Inferior parietal cortex (tissue), 1 donor: ENCODE measurements around the gene FBXW7.
"Not testable (repeated sequence)": the region's sequence is repeated elsewhere in the genome, so short reads cannot be mapped to it uniquely, and the experiment has no call there.

Experiments
- DNase-seq: peaks from one replicate; pipeline ENCODE4 v3.0.0-alpha.2; 2016; ENCODE audit errors: extremely low spot score

Gene FBXW7

DNA sequence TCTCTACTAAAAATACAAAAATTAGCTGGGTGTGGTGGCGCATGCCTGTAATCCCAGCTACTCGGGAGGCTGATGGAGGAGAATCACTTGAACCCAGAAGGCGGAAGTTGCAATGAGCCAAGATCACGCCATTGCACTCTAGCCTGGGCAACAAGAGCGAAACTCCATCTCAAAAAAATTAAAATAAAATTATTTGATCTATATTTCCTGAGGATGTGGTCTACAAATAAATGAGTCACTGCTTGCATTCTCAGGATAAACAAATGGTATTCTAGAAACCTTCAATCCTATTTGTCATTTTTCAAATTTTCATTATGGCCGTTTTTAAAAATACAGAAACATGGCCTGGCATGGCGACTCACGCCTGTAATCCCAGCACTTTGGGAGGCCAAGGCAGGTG is 8.6 kb upstream of the FBXW7 start:
- DNase-seq: not testable (repeated sequence)

DNA sequence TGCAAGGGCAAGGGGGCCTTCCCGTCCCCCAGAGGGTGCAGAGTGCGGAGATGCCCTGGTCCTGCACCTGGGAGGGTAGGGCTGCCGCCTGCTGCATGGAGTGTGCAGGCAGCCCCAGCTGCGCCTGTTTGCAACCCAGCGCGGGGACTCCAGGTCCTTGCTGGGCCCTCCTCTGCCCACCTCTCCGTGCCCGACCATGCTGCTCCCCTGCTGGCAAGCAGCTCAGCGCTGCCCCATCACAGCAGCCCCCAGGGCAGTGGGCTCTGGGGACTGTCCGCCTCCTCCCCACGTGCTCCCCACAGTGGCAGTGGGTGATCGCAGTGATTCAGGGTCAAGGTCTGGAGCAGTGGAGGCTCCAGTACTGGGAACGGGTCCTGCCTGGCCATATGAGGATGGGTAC is 5.0 kb upstream of the FBXW7 start:
- no peak for DNase-seq

DNA sequence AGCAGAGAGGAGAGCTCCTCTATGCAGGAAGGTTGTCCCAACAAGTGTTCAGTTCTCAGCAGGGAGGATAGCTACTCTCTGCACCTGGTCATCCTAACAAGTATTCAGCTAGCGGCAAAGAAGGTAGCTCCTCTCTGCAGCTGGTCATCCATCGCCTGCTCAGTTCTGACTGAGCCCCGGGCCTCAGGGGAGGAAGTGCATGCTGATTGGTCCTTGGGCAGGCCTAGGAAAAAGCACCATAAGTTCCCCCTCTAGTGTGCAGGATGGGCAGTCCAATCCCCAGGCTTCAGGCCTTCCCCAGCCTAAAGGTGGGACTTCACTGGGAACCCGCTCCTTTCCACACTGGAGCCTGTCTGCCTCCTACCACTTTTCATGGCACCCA is 4.4 kb upstream of the FBXW7 start:
- DNase-seq: no peak

DNA sequence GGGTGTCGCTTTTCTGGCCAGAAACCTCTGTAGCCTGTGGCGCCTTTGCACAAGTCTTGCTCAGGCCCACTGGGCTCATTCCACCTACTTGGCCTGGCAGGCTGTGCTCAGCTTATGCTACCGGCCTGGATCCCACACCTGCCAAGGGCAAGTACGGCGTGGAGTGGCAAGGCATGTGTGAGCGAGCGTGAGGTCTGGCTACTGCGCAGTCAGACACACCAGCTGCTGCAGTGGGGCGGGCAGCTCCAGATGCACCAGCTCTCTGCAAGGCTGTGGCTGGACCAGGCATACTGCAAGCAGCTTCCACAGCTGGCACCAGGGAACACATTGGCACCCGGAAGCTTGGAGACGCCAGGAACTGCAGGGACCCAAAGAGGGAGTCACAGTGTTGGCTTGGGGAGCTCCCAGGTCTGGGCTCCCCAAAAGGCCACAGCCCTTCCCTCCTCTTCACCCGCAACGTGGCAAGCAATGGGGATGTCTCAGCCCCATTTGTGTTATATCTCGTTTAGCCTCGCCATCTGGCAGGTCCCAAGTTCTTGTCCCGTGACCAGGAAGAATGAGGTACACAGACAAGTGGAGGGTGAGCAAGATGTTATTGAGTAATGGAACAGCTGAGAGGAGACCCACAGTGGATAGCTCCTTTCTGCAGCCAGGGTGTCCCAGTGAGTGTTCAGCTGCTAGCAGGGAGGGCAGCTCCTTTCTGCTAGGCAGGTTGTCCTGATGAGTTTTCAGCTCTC is 3.8 kb upstream of the FBXW7 start:
- no peak for DNase-seq

DNA sequence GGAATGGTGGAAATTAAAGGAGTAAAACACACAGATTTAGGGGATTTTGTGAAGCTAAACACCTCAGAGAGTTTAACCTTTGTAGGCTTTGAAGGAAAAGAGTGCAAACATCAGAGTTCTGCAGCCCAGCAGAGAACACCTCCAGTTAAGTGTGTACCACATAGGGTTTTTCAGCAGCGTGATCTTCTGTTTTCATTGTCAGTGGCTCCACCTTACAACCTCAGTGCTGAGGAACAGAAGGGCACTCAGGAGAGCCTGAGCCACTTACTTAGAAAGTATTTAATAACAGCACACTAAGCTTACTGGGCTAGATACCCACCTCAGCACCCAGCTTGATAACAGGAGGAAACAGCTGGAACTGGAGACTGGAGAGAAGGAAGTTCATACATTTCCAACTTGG is 2.0 kb upstream of the FBXW7 start:
- no peak for DNase-seq

DNA sequence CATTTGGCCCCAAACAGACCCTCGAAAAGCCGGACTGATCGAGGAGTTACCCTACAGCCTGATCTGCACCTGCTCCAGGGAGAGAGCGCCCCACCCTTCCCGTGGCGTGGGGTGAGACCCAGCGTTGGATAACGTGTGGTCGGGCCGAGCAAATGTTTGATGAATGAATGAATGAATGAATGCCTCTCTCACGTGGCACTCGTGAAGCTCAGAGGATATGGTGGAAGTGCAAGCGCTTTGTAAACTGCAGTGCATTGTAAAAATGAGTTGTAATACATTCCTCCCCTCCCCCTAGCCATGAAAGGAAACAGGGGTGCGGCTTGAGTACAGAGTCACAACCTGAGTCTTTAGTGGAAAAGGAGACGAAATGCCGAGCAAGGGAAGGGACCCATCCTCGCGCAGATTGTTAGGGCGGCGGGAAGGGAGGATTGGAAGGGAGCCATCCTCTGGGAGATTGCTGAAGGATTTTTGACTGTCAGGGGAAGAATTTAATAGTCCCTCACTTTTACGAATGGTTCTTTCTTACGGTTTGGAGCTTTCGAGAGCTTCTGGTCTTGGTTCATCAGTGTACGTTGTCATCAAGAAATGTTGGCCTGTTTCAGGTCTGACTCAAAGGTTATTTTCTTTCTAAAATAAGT is 772 bp upstream of the FBXW7 start:
- no peak for DNase-seq

DNA sequence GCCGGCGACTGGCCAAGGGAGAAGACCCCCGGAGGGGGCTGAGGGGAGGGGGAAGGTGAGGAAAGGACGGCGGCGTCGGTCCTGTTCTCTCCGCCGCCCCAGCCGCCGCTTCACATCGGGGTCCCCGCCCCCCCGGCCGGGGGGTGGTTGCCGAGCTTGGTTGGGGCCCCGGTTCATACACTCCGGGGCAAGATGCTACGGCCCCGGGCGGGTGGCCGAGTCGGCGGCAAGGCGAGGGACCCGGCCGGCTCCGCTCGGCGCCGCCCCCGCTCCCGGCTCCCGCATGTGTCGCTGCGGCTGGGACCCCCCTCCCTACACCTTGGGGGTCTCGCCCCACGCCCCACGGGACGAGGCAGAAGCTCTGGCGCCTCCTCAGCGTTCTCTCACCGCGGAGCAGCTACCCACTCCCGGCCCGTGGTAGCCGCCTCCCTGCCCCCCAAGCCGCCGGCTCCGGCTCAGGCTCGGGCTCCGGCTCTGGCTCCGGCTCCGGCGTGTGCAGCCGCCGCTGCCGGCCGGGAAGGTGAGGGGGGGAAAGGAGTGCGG is 461 bp downstream of the FBXW7 start:
- DNase-seq: no peak

DNA sequence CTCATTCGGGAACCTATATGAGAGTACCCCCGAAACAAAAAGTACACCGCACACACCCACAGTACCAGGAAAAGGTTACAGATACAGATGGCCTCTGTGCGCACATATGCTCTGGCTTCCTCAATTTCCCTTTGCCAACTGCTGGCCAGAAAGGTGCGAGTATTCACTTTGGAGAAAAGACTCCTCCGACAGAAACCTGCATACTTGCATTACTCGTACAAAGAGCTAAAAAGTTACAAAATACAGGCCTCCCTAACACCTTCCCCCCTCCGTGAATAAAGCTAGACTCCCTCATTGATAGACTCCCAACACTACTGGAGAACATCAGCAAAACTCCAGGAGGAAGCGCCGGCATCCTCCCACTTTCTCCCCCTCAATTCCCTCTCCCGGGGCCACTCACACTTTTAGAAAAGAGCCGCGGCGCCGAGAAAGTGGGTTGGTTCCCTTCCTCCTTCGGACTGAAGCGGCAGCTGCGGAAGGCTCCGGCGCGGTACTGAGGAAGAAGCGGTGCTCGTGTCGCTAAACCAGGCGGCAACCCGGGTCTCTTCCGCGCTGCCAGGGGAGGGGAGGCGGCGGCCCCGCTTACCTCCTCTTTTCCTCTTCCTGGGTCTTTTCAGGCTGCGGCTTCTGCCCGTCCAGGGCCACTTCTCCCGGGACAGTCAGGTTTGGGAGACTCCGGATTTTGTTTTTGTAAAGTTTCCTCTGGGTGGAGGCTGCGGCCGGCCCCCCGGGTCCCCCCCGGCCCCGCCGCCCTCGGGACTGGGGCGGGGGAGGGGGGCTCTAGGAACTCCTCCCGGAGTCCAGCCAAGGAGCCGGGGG is 1.1 kb downstream of the FBXW7 start:
- DNase-seq: no peak

DNA sequence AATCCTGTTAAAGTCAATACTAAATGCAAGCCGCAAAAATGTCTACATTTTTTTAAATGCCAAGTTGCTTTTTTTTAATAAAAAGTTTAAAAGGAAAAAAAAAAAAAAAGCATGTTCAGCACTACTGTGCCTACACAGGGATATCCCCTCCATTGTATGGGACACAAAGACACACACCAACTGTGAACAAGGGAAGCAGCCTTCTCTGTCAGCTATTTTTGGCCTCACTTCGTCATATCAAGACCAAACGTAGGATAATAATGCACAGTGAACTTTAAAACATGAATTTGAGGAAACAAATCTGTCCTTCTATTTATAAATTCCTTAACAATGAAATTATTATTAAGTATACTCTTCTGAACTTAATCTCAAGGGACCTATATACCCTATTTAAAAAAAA is 4.4 kb downstream of the FBXW7 start:
- no peak for DNase-seq

DNA sequence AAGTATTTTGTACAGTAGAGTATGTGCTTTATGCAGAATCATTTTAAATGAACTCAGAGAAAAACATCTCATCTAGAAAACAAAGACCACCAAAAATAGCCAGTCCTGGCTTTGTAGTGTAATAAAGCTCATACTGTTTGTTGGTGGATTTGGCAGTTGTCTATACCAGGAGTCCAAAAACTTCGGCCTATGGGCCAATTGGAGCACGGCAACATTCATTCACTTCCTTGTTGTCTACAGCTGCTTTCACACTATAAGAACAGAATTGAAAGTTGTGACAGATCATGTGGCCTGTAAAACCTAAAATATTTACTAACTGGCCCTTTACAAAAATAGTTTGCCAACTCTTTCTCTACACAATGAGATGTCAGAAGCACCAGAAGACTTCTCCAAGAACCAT is 5.3 kb downstream of the FBXW7 start:
- no peak for DNase-seq

DNA sequence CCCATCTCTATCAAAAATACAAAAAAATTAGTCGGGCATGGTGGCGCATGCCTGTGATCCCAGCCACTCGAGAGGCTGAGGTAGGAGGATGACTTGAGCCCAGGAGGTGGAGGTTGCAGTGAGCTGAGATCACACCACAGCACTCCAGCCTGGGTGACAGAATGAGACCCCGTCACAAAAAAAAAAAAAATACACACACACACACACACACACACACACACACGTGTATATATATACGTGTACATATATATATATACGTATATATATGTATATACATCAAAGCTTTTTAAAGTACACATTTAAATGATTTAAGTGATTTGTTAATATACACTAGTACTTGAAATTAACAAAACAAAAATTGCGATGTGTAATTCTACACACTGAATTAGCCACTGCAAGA is 6.0 kb downstream of the FBXW7 start:
- DNase-seq: no peak

DNA sequence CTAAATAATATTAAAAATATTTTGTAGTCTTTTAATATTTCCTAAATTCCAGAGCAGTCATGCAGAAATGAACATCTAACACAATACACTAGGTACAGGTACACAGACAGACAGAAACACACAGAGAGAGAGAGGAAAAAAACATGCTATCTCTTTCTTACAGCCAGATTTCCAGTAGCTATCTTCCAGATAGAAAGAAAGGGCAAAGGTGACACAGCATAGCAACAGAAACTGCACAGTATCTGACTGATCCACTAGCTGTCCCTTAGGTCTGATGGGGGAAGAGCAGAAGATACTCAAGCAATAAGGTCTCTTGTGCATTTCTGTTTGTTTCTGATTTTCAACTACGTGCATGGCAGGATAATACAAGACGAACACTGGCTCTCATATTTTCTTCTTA is 7.8 kb downstream of the FBXW7 start:
- DNase-seq: no peak

DNA sequence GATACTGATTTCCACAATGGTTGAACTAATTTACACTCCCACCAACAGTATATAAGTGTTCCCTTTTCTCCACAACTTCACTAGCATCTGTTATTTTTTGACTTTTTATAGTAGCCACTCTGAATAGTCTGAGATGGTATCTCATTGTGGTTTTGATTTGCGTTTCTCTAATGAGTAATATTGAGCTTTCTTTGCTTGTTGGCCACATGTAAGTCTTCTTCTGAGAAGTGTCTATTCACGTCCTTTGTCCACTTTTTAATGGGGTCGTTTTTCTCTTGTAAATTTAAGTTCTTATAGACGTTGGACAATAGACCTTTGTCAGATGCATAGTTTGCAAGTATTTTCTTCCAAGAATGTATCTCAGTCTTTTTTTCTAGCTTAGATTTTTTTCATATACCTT is 10.0 kb downstream of the FBXW7 start:
- no peak for DNase-seq

DNA sequence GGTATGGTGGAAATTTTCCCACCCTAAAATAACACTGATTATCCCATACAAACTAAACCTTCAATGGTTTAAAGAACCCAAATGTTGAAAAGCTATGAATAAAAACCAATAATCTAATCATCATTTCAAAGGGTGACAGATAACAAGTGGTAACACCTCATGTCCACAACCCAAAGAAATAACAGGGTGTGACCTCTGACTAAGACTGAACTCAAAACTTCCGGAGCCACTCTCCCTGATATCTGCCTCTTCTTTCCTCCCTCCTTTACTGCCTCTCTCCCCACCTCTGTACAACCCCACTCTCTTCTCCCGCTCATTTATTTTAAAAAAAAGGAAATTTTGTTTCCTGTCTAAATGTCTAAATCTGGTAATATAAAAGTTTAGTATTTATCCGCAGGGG is 11.5 kb downstream of the FBXW7 start:
- no peak for DNase-seq

DNA sequence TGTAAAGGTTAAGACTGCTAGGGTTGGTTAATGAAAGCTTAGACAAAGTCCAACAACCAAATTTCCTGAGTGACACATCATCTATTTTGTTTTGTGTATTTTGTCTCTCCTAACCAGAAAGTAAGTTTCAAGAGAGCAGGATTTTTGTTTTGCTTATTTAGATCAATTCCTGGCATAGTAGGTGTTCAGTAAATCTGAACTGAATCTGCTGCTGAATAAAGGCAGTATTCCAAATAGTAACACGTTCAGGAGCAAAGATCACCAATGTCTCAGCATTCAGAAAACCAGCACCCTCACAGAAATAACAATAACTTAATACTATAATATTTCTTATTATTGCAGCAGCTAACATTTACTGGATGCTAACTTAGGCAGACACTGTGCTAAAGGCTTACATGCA is 12.2 kb downstream of the FBXW7 start:
- DNase-seq: no peak

DNA sequence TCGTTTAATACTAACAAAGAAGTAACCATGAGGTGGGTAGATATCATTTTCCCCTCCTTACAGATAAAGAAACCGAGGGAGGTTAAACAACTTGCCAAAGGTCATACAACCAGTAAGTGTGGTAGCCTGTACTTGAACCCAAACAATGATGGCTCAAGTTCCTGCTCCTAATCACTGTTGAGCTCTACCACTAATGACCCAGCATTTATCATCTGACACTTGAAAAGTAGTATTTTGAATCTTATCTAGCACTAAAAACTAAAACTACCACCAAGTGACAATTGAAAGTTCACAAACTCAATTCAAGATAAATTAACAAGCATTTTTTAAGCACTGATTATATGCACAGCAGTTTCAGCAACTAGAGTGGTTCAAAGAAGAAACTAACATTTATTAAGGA is 13.1 kb downstream of the FBXW7 start:
- DNase-seq: no peak

DNA sequence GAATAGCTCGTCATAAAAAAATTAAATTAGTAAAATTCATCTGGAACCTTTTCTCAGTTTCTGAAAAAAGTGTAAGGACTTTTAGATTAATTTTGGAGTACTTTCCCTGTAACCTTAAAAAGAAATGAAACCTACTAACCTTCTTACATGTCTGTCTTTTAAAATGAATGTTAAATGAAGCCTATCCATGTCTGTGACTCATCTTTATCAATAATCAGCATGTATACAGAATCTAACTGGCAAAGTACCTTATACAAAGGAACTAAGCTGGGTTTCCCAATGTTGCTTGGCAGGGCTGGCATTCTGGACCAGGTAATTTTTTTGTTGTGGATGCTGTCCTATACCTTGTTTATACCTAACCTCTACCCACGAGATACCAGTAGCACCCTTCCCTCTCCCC is 13.6 kb downstream of the FBXW7 start:
- no peak for DNase-seq

DNA sequence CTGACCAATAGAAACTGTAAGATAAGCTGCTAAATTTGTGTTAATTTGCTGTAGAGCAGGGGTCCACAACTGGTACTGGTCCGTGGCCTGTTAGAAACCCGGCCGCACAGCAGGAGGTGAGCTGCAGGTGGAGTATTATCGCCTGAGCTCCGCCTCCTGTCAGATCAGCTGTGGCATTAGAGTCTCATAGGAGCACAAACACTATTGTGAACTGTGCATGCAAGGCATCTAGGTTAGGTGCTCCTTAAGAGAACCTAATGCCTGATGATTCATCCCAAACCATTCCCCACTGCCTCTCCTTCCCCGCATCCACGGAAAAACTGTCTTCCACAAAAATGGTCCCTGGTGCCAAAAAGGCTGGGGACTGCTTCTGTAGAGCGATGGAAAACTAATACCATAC is 19.7 kb downstream of the FBXW7 start:
- DNase-seq: no peak

DNA sequence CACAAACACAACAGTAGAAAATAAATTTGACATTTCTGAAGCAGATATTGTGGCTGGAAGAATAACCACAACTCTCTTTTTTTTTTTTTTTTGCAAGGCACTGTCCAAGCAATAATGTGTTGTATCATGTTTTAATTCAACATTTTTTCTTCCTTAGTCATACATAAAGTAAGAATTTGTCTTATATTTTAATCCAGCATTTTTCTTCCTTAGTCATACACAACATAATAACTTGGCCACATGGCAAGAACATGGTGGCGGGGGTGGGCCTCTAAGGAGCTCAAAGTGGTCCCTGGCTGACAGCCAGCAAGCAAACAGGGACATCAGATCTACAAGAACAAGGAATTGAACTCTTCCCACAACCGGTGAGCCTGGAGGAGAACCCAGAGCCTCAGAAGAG is 20.2 kb downstream of the FBXW7 start:
- no peak for DNase-seq

DNA sequence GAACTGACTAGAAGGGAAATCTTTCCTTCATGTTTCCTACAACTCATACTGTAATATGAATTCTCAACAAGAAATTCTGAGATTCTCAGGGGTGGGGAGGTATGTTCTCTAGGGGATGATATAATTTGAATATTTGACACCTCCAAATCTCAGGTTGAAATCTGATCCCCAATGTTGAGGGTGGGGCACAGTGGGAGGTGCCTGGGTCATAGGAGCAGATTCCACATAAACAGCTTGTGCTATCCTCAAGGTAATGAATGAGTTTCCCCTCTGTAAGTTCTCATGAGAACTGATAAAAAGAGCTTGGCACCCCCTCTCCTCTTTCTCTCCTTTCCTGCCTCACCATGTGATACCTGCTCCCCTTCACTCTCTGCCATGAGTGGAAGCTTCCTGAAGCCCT is 21.5 kb downstream of the FBXW7 start:
- no peak for DNase-seq

DNA sequence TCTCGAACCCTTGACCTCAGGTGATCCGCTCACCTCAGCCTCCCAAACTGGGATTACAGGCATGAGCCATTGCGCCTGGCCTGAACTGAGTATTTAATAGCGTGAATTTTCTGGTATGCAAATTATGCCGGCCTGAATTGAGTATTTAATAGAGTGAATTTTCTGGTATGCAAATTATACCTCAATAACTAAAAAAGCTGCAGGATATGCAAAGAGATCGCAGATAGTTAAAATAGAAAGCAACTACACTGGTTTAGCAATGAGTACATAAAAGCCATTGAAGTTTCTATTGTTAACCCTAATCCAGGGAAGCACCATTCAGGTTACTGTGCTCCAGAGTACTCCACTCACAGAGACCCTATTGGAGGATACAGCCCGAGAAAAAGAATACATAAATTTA is 22.8 kb downstream of the FBXW7 start:
- no peak for DNase-seq

DNA sequence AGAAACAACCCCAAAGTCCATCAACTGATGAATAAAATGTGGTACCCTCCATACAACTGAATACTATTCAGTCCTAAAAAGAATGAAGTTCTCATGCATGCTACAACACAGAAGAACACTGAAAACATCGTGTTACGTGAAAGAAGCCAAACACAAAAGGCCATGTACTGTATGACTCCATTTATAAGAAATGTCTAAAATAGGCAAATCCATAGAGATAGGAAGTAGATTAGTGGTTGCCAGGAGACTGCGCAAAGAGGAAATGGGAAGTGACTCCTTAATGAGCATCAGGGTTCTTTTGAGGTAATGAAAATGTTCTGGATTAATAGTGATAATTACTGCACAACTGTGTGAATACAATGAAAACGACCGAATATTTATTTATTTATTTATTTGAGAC is 23.4 kb downstream of the FBXW7 start:
- DNase-seq: no peak
